Kidney (tissue), 14 donors: ENCODE data around the gene TSC22D4. TPM values are rescaled to one million over a fixed set of nuclear protein-coding genes. Genes with fewer than 3 reads are reported as not detected.

Experiments used
- DNase-seq, 5 donors: peaks; one replicate each; pipeline ENCODE4 v3.0.0-alpha.2; 2013 to 2020
- FAIRE-seq: peaks from 2 replicates; lab custom pipeline; 2012; peaks lifted over from hg19 to GRCh38; lab: Jason Lieb, UNC
- H3K27ac ChIP-seq, 2 donors: one replicate each; pipeline ENCODE4 v1.7.0; 2013; ENCODE audit warnings: low read depth in 2 of 2, low read length in 2 of 2, inconsistent platforms in 1 of 2
- H3K27me3 ChIP-seq: one replicate; pipeline ENCODE4 v1.7.1; 2013; ENCODE audit warnings: low read length, inconsistent platforms; ENCODE audit not compliant: control insufficient read depth, insufficient read depth
- H3K36me3 ChIP-seq, 3 donors: one replicate each; pipeline versions ENCODE4 v1.7.0 to v1.7.1; 2013; ENCODE audit warnings: low read length in 3 of 3, control low read depth in 1 of 3, inconsistent platforms in 1 of 3; ENCODE audit not compliant: insufficient read depth in 3 of 3, control insufficient read depth in 2 of 3
- H3K4me1 ChIP-seq, 3 donors: one replicate each; pipeline versions ENCODE4 v1.7.0 to v1.7.1; 2013; ENCODE audit warnings: low read length in 3 of 3, inconsistent platforms in 1 of 3, low read depth in 1 of 3; ENCODE audit not compliant: control insufficient read depth in 2 of 3, insufficient read depth in 2 of 3
- H3K4me3 ChIP-seq, 3 donors: one replicate each; pipeline versions ENCODE4 v1.7.0 to v1.8.1; 2013; ENCODE audit warnings: low read length in 3 of 3, control low read depth in 1 of 3, inconsistent platforms in 1 of 3
- H3K9ac ChIP-seq, 3 donors: one replicate each; pipeline versions ENCODE4 v1.7.0 to v1.7.1; 2013; ENCODE audit warnings: low read length in 3 of 3, control low read depth in 1 of 3, inconsistent platforms in 1 of 3
- H3K9me3 ChIP-seq, 3 donors: one replicate each; pipeline versions ENCODE4 v1.7.0 to v1.7.1; 2013; ENCODE audit warnings: low read length in 3 of 3, control low read depth in 1 of 3, inconsistent platforms in 1 of 3; ENCODE audit not compliant: control insufficient read depth in 2 of 3, insufficient read depth in 1 of 3
- CTCF ChIP-seq: IDR thresholded peaks from 3 replicates; pipeline ENCODE4 v1.5.1; 2012; ENCODE audit warnings: mild to moderate bottlenecking, moderate library complexity, borderline replicate concordance; ENCODE audit not compliant: insufficient read depth; ENCODE audit errors: extremely low read depth
- intact Hi-C: fragments of 100-400 bp; cut with DNase I; formaldehyde crosslinking; loops from one replicate; pipeline ENCODE4 v1.11.1; 2022
- polyA plus RNA-seq: library from polyadenylated mRNA; stranded (reverse); fragments of 350-450 nt; fragmentation: Illumina TruSeq; extraction: RNeasy Lipid Tissue Mini Kit (QIAGEN cat#74804); gene quantifications from one replicate; pipeline ENCODE4 v1.2.3, GENCODE V29; 2014; ENCODE audit warnings: low read depth, low replicate concordance; ENCODE audit not compliant: insufficient read depth
- total RNA-seq: library from RNA; stranded (reverse); fragmentation: NEBNext Ultra II Directional; extraction: Animal tissue kit (Norgen Biotek cat#: 25700); gene quantifications from one replicate; pipeline ENCODE4 v1.2.1, GENCODE V29; 2021
- donor health status: control.
- donor health status: control.
- donor health status: control.
- donor health status: control.
- donor health status: control.
- donor health status: DM: yes; HTN: yes; CAD: no.
- donor health status: Normal renal cell carcinoma (clear cell type).

The TSC22D4 gene
- total and polyA plus RNA-seq, 2 donors from 2014 or later, result 61.5 to 67.0 TPM

GRCh38 chr7:100419660-100420226 is 59.3 kb downstream of the TSC22D4 start:
- FAIRE-seq (no peak), DNase-seq (no peak)
- Histone ChIP-seq H3K4me1 (no peaks in the 10 kb centered on the region), H3K27ac (no peak overlapping the region), H3K36me3 (peaks cover 0 to 4% (median 0%) of the 10 kb centered on the region in 3 donors), H3K9ac (no peak overlapping the region), H3K27me3 (no peaks in the 10 kb centered on the region), H3K4me3 (no peak overlapping the region), H3K9me3 (no peaks in the 10 kb centered on the region)
- TF ChIP-seq CTCF, result no peak
- intact Hi-C loops, result no loop called here

- H3K36me3 ChIP-seq, result peaks cover 0 to 4% (median 0%) of the 10 kb centered on the region in 3 donors
- intact Hi-C loops, result no loop called here
- FAIRE-seq, result no peak
- TF ChIP-seq CTCF, result no peak
- H3K4me3 ChIP-seq, result no peak overlapping the region
- H3K9ac ChIP-seq, result no peak overlapping the region
- no peak for DNase-seq
- no peaks in the 10 kb centered on the region for H3K4me1 ChIP-seq
- H3K27ac ChIP-seq, result no peak overlapping the region
- H3K9me3 ChIP-seq, result no peaks in the 10 kb centered on the region
- no peaks in the 10 kb centered on the region for H3K27me3 ChIP-seq
Measured at GRCh38 chr7:100418930-100419659, 59.9 kb downstream of the TSC22D4 start.

Other genes with a start within 250 kb of the TSC22D4 start
- gene SPDYE3, start 171.5 kb downstream of the TSC22D4 start, total RNA-seq, result not detected
- not detected for gene SPDYE3, start 171.5 kb downstream of the TSC22D4 start, polyA plus RNA-seq
- gene PILRB, start 121.1 kb downstream of the TSC22D4 start, total RNA-seq, result 76.4 TPM
- gene PILRB, start 121.1 kb downstream of the TSC22D4 start, polyA plus RNA-seq, result 45.0 TPM
- 18.8 TPM for gene PILRA, start 105.7 kb downstream of the TSC22D4 start, total RNA-seq
- 15.4 TPM for gene PILRA, start 105.7 kb downstream of the TSC22D4 start, polyA plus RNA-seq
- gene ZCWPW1, start 50.5 kb downstream of the TSC22D4 start, total RNA-seq, result 3.0 TPM
- 7.9 TPM for gene ZCWPW1, start 50.5 kb downstream of the TSC22D4 start, polyA plus RNA-seq
- 47.2 TPM for gene MEPCE, start 49.4 kb downstream of the TSC22D4 start, total RNA-seq
- gene MEPCE, start 49.4 kb downstream of the TSC22D4 start, polyA plus RNA-seq, result 33.4 TPM
- gene PPP1R35, start 42.7 kb downstream of the TSC22D4 start, total RNA-seq, result 41.7 TPM
- gene PPP1R35, start 42.7 kb downstream of the TSC22D4 start, polyA plus RNA-seq, result 40.2 TPM
- 0.54 TPM for gene SPACDR, start 15.0 kb downstream of the TSC22D4 start, total RNA-seq
- not detected for gene SPACDR, start 15.0 kb downstream of the TSC22D4 start, polyA plus RNA-seq
- gene NYAP1, start 4.7 kb upstream of the TSC22D4 start, total RNA-seq, result 0.41 TPM
- gene NYAP1, start 4.7 kb upstream of the TSC22D4 start, polyA plus RNA-seq, result 0.69 TPM
- 37.3 TPM for gene AGFG2, start 60.0 kb upstream of the TSC22D4 start, total RNA-seq
- gene AGFG2, start 60.0 kb upstream of the TSC22D4 start, polyA plus RNA-seq, result 24.3 TPM
- 9.8 TPM for gene SAP25, start 94.7 kb upstream of the TSC22D4 start, total RNA-seq
- gene SAP25, start 94.7 kb upstream of the TSC22D4 start, polyA plus RNA-seq, result 5.7 TPM
- gene LRCH4, start 106.9 kb upstream of the TSC22D4 start, total RNA-seq, result 62.9 TPM
- 23.2 TPM for gene LRCH4, start 106.9 kb upstream of the TSC22D4 start, polyA plus RNA-seq
- 0.60 TPM for gene FBXO24, start 107.1 kb upstream of the TSC22D4 start, total RNA-seq
- 0.95 TPM for gene FBXO24, start 107.1 kb upstream of the TSC22D4 start, polyA plus RNA-seq
- gene PCOLCE, start 123.1 kb upstream of the TSC22D4 start, total RNA-seq, result 51.5 TPM
- 42.9 TPM for gene PCOLCE, start 123.1 kb upstream of the TSC22D4 start, polyA plus RNA-seq
- gene MOSPD3, start 133.3 kb upstream of the TSC22D4 start, total RNA-seq, result 18.2 TPM
- 30.6 TPM for gene MOSPD3, start 133.3 kb upstream of the TSC22D4 start, polyA plus RNA-seq
- gene TFR2, start 162.3 kb upstream of the TSC22D4 start, total RNA-seq, result 0.79 TPM
- 0.22 TPM for gene TFR2, start 162.3 kb upstream of the TSC22D4 start, polyA plus RNA-seq
- gene ACTL6B, start 177.2 kb upstream of the TSC22D4 start, total RNA-seq, result not detected
- not detected for gene ACTL6B, start 177.2 kb upstream of the TSC22D4 start, polyA plus RNA-seq
- 265 TPM for gene GNB2, start 194.5 kb upstream of the TSC22D4 start, total RNA-seq
- 234 TPM for gene GNB2, start 194.5 kb upstream of the TSC22D4 start, polyA plus RNA-seq
- 51.3 TPM for gene GIGYF1, start 215.0 kb upstream of the TSC22D4 start, total RNA-seq
- gene GIGYF1, start 215.0 kb upstream of the TSC22D4 start, polyA plus RNA-seq, result 11.6 TPM
- 25.7 TPM for gene POP7, start 226.9 kb upstream of the TSC22D4 start, total RNA-seq
- 41.8 TPM for gene POP7, start 226.9 kb upstream of the TSC22D4 start, polyA plus RNA-seq
- gene EPO, start 241.3 kb upstream of the TSC22D4 start, total RNA-seq, result not detected
- not detected for gene EPO, start 241.3 kb upstream of the TSC22D4 start, polyA plus RNA-seq